Endothelial cell of umbilical vein (primary cell): ENCODE data around the gene C1QL4. TPM values are rescaled to one million over a fixed set of nuclear protein-coding genes. Genes with fewer than 3 reads are reported as not detected.

Experiments
- BruUV-seq: library from RNA; stranded (reverse); fragments of 400-500 nt; replicated peaks from 2 replicates; lab custom pipeline; 2021; lab: Mats Ljungman, UMichigan
- CTCF ChIA-PET: fragments of 300-600, 350-600 bp; sonication (Branson Sonifier 250); formaldehyde crosslinking; loops from one replicate; lab custom pipeline; 2021; ENCODE audit warnings: antibody characterized with exemption, inconsistent platforms; lab: Charles Lee
- POLR2A ChIA-PET: fragments of 300-600, 350-600 bp; sonication (Branson Sonifier 250); formaldehyde crosslinking; loops from one replicate; lab custom pipeline; 2021; ENCODE audit warnings: antibody characterized with exemption, inconsistent platforms; lab: Charles Lee
- DNase-seq: peaks from one replicate; pipeline ENCODE4 v3.0.0-alpha.2; 2011; ENCODE audit warnings: low read depth, low spot score
- FAIRE-seq: peaks from 2 replicates; lab custom pipeline; 2011; peaks lifted over from hg19 to GRCh38; lab: Jason Lieb, UNC
- H2AFZ ChIP-seq: 2 replicates; pipeline ENCODE4 v1.6.0; 2012; ENCODE audit warnings: low read depth, low read length, control low read depth, inconsistent platforms
- H3K27ac ChIP-seq: 2 replicates; pipeline ENCODE4 v1.5.1; 2011; ENCODE audit warnings: low read depth, mild to moderate bottlenecking, control low read depth, low read length, moderate library complexity; ENCODE audit not compliant: insufficient read depth
- H3K27me3 ChIP-seq, 2 experiments: 2 replicates each; pipeline versions ENCODE4 v1.6.0 to v1.6.1; 2011; ENCODE audit warnings: low read length in 2 of 2, mixed read lengths in 1 of 2; ENCODE audit not compliant: control insufficient read depth in 2 of 2, insufficient read depth in 2 of 2
- H3K36me3 ChIP-seq, 2 experiments: 2 replicates in 1 of 2; 3 replicates in 1 of 2; pipeline ENCODE4 v1.5.1; 2011; ENCODE audit warnings: low read length in 2 of 2, mild to moderate bottlenecking in 1 of 2, moderate library complexity in 1 of 2; ENCODE audit not compliant: control insufficient read depth in 2 of 2, insufficient read depth in 2 of 2; ENCODE audit errors: extremely low read depth in 1 of 2
- H3K4me1 ChIP-seq: 3 replicates; pipeline ENCODE4 v1.5.1; 2011; ENCODE audit warnings: mild to moderate bottlenecking, low read length; ENCODE audit not compliant: control insufficient read depth, insufficient read depth; ENCODE audit errors: extremely low read depth
- H3K4me2 ChIP-seq: 2 replicates; pipeline ENCODE4 v1.6.1; 2011; ENCODE audit warnings: low read length, control low read depth, mixed read lengths; ENCODE audit not compliant: insufficient read depth
- H3K4me3 ChIP-seq, 3 experiments: fragments of 200-600 bp in 1 of 3; sonication (generic), shearing (Covaris generic) in 1 of 3; replicated peaks in 1 of 3; 2 replicates each; pipeline ENCODE4 v1.5.1; 2011 to 2016; ENCODE audit warnings: control low read depth in 3 of 3, low read length in 3 of 3, mild to moderate bottlenecking in 2 of 3, inconsistent platforms in 1 of 3, low read depth in 1 of 3, moderate library complexity in 1 of 3; ENCODE audit not compliant: insufficient read depth in 1 of 3
- H3K79me2 ChIP-seq: 2 replicates; pipeline ENCODE4 v1.6.0; 2012; ENCODE audit warnings: low read length, inconsistent platforms; ENCODE audit not compliant: control insufficient read depth, insufficient read depth
- H3K9ac ChIP-seq: replicated peaks from 2 replicates; pipeline ENCODE3; 2011; ENCODE audit warnings: low read length, control low read depth; ENCODE audit not compliant: insufficient read depth; ENCODE audit errors: extremely low read depth
- H3K9me1 ChIP-seq: replicated peaks from 3 replicates; pipeline ENCODE4 v1.6.0; 2011; ENCODE audit warnings: mild to moderate bottlenecking, low read length; ENCODE audit not compliant: control insufficient read depth, insufficient read depth; ENCODE audit errors: extremely low read depth
- H3K9me3 ChIP-seq: replicated peaks from 2 replicates; pipeline ENCODE4 v1.5.1; 2012; ENCODE audit warnings: low read length, inconsistent platforms; ENCODE audit not compliant: control insufficient read depth, insufficient read depth
- H4K20me1 ChIP-seq: replicated peaks from 2 replicates; pipeline ENCODE3; 2011; ENCODE audit warnings: mild to moderate bottlenecking, low read length; ENCODE audit not compliant: control insufficient read depth, insufficient read depth; ENCODE audit errors: extremely low read depth
- CTCF ChIP-seq, 2 donors: IDR thresholded peaks; 1 replicate in 1 of 2; 2 replicates in 1 of 2; pipeline ENCODE4 v1.5.1; 2011; ENCODE audit warnings: low read length in 2 of 2, mild to moderate bottlenecking in 2 of 2, moderate library complexity in 2 of 2, control low read depth in 1 of 2, inconsistent platforms in 1 of 2, low read depth in 1 of 2; ENCODE audit not compliant: insufficient read depth in 1 of 2; ENCODE audit errors: extremely low read depth in 1 of 2
- EZH2 ChIP-seq: IDR thresholded peaks from 2 replicates; pipeline ENCODE4 v1.6.1; 2012; ENCODE audit warnings: borderline replicate concordance, low read depth, mild to moderate bottlenecking, moderate library complexity, low read length, inconsistent platforms; ENCODE audit not compliant: severe bottlenecking
- FOS ChIP-seq: IDR thresholded peaks from 2 replicates; pipeline ENCODE4 v1.6.1; 2011; ENCODE audit warnings: mild to moderate bottlenecking, low read length, moderate library complexity, borderline replicate concordance; ENCODE audit not compliant: insufficient read depth
- GATA2 ChIP-seq: IDR thresholded peaks from 2 replicates; pipeline ENCODE4 v1.7.0; 2011; ENCODE audit warnings: low read depth, mild to moderate bottlenecking, moderate library complexity, mixed read lengths, low read length; ENCODE audit not compliant: insufficient read length, insufficient read depth
- JUN ChIP-seq: IDR thresholded peaks from 2 replicates; pipeline ENCODE4 v1.6.1; 2011; ENCODE audit warnings: borderline replicate concordance, low read depth; ENCODE audit not compliant: insufficient read length, insufficient read depth
- MYC ChIP-seq: IDR thresholded peaks from one replicate; pipeline ENCODE4 v1.6.1; 2011; ENCODE audit warnings: mild to moderate bottlenecking, low read depth, low read length
- POLR2A ChIP-seq: IDR thresholded peaks from 2 replicates; pipeline ENCODE4 v1.6.1; 2012; ENCODE audit warnings: low read depth, mild to moderate bottlenecking, control low read depth, low read length
- POLR2AphosphoS5 ChIP-seq: IDR thresholded peaks from 2 replicates; pipeline ENCODE4 v1.6.1; 2012; ENCODE audit warnings: low read depth, mild to moderate bottlenecking, control low read depth, low read length, moderate library complexity; ENCODE audit not compliant: insufficient read depth
- dilution Hi-C: fragments of 300-500 bp; cut with MboI; formaldehyde crosslinking; loops from one replicate; pipeline ENCODE4 v1.15.0; 2019; ENCODE audit warnings: low sequenced_read_pairs; ENCODE audit not compliant: extremely low pct_ligation_motif_present
- intact Hi-C: fragments of 100-400 bp; cut with micrococcal nuclease; formaldehyde crosslinking; loops from one replicate; pipeline ENCODE4 v1.10.0; 2022
- polyA plus RNA-seq, 4 experiments: library from polyadenylated mRNA; depleted of rRNA in 3 of 4; stranded (reverse) in 3 of 4; unstranded in 1 of 4; fragments of >200 nt; gene quantifications; 2 replicates each; pipeline versions ENCODE4 v1.2.1 to v1.2.3, GENCODE V29; 2011 to 2012; ENCODE audit warnings: missing spikeins in 1 of 4
- total RNA-seq: library from RNA; stranded (reverse); gene quantifications from 2 replicates; pipeline ENCODE4 v1.2.3, GENCODE V29; 2021
- TF ChIP-seq, protein P1 (sequence below): IDR thresholded peaks from 2 replicates; pipeline ENCODE4 v1.6.1; 2011; ENCODE audit not compliant: insufficient read depth, insufficient read length

Gene C1QL4
- total and polyA plus RNA-seq, 2 donors (not counting 3 experiments of a cell fraction or from before 2014, with no cell fraction given) = not detected

DNA sequence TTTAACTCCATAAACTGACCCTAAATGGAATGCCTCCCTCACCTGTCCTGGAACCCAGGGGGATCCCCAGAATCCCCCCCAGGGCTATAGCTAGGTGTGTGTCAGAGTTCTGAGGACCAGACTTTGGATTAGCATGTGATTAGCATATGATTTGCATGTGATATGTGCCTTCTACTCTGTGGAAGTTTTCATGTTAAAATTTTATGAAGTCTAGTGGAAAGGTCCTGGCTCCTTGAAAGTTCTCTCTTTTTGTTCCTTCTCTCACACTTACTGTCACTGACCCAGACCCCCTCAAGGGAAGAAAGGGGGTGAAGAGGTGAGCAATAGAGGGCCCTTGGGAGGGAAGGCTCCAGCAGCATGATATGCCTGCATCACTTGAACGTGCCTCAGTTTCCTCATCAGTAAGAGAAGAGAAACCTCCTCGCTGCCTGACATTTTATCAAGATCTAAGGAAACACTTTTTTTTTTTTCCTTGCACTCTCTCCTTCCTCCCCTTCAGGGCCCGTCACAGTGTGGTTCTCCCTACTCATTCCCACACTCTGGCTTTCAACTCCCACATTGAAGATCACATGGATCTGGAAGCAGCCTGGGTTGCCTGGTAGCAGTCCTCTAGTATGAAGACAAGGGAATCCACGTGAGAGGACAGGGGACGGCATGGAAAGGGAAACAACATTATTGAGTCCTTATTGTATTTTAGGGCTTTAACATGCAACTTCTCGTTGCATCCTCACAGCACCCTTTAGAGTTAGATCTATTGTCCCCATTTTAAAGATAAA, 3.3 kb upstream of the C1QL4 start:
- H2AFZ ChIP-seq = no peak overlapping the region
- peaks cover 12% of the 10 kb centered on the region for H3K4me1 ChIP-seq
- no peak overlapping the region for H3K27ac ChIP-seq
- H3K4me2 ChIP-seq = no peak overlapping the region
- DNase-seq = no peak
- intact Hi-C loops (loop anchor here (10.0 kb wide), 1 partner anchor 405 kb away; the partner anchor contains the start of gene TMBIM6), dilution Hi-C loops (no loop called here)
- BruUV-seq = no TSS peak
- H3K27me3 ChIP-seq = peaks cover 52 to 70% of the 10 kb centered on the region in 2 experiments
- H3K36me3 ChIP-seq = no peaks in the 10 kb centered on the region
- H3K79me2 ChIP-seq = no peaks in the 10 kb centered on the region
- no peak for FAIRE-seq
- no peaks in the 10 kb centered on the region for H3K9me3 ChIP-seq
- CTCF ChIA-PET = interaction anchor here (0.9 to 2.9 kb wide), 2 partner anchors 8 to 17 kb away, joined by 5 to 105 read pairs; no protein-coding TSS in a partner anchor
- H3K9ac ChIP-seq = no peak overlapping the region
- TF ChIP-seq GATA2 (no peak), POLR2A (no peak), POLR2AphosphoS5 (no peak), EZH2 (no peak), JUN (no peak), FOS (no peak), CTCF (IDR thresholded peaks at IDR 0.05; ENCODE audit: extremely low read depth in 1 of 2, insufficient read depth in 1 of 2, low read depth in 1 of 2, low read length in 2 of 2) (no peak), MYC (no peak)
- TF ChIP-seq, protein P1, sequence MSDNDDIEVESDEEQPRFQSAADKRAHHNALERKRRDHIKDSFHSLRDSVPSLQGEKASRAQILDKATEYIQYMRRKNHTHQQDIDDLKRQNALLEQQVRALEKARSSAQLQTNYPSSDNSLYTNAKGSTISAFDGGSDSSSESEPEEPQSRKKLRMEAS = no peak
- no peaks in the 10 kb centered on the region for H3K9me1 ChIP-seq
- H3K4me3 ChIP-seq = no peak overlapping the region
- POLR2A ChIA-PET = no interaction called here
- no peaks in the 10 kb centered on the region for H4K20me1 ChIP-seq
